ENCODE results near the gene PCCA.

Gene PCCA

DNA sequence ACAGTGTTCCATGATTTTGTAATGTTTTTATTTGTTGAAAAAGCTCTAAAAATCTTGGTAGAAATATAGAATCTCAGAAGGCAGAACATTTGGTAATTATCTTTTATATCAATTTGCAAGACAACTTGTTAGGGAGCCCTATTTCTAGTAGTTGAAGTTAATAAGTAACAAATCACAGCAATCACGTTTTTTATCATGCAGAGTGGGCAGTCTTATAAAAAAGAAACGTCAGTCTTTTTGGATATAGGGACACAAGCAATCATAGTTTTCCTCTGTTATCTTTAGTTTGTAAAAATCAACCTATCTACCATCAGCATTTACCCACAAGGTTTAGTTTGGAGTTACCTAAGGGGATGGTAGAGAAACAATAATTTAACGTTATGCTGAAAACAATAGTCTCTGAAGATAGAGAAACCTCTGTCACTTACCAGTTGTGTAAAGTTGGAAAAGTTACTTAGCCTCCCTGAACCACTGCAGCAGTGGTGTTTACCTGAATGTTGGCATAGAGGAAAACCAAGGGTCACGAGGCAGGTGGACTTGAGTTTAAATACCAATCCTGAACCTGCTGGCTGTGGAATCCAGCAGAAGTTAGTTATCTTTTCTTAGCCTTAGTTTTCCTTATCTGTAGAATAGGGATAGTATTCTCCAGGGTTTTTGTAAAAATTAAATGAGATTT lies 306.9 kb downstream of the PCCA start:
- no peak for DNase-seq
- Mint-ChIP-seq H3K27me3 (ENCODE audit: low read depth, poor library complexity) (peaks cover 3% of the 10 kb centered on the region), H3K9me3 (peaks cover 6% of the 10 kb centered on the region), H3K27ac (peak overlapping the region; percentile 25), H3K4me3 (no peak overlapping the region), H3K36me3 (ENCODE audit: low read depth) (peaks cover 18% of the 10 kb centered on the region), H3K4me1 (peaks cover 50% of the 10 kb centered on the region)
- TF ChIP-seq, protein P1, sequence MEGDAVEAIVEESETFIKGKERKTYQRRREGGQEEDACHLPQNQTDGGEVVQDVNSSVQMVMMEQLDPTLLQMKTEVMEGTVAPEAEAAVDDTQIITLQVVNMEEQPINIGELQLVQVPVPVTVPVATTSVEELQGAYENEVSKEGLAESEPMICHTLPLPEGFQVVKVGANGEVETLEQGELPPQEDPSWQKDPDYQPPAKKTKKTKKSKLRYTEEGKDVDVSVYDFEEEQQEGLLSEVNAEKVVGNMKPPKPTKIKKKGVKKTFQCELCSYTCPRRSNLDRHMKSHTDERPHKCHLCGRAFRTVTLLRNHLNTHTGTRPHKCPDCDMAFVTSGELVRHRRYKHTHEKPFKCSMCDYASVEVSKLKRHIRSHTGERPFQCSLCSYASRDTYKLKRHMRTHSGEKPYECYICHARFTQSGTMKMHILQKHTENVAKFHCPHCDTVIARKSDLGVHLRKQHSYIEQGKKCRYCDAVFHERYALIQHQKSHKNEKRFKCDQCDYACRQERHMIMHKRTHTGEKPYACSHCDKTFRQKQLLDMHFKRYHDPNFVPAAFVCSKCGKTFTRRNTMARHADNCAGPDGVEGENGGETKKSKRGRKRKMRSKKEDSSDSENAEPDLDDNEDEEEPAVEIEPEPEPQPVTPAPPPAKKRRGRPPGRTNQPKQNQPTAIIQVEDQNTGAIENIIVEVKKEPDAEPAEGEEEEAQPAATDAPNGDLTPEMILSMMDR (IDR thresholded peaks at IDR 0.05): no peak

DNA sequence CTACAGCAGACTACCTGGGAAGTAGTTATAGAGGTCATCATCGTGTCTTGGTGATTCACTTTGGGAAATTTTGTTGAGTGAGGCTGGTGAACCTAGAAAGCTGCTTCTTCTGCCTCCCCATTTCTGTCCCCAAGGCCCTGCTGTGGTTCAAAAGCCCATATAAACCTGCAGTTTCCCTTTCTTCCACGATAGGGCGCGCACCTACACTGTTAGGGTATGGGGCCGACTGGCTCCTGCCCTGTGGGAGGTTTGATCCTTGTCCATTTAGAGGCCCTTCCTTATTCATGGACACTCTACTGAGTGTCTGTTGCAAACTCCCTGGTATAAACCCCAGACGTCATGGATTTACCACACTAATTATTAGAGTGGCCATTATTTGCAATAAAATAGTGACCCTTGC lies 307.9 kb downstream of the PCCA start:
- DNase-seq: no peak
- peaks cover 11% of the 10 kb centered on the region for H3K9me3 Mint-ChIP-seq
- H3K4me3 Mint-ChIP-seq: no peak overlapping the region
- H3K36me3 Mint-ChIP-seq (ENCODE audit: low read depth): peaks cover 25% of the 10 kb centered on the region
- TF ChIP-seq, protein P1 (IDR thresholded peaks at IDR 0.05): no peak
- H3K27ac Mint-ChIP-seq: peak overlapping the region; percentile 42
- peaks cover 3% of the 10 kb centered on the region for H3K27me3 Mint-ChIP-seq (ENCODE audit: low read depth, poor library complexity)
- peaks cover 49% of the 10 kb centered on the region for H3K4me1 Mint-ChIP-seq

DNA sequence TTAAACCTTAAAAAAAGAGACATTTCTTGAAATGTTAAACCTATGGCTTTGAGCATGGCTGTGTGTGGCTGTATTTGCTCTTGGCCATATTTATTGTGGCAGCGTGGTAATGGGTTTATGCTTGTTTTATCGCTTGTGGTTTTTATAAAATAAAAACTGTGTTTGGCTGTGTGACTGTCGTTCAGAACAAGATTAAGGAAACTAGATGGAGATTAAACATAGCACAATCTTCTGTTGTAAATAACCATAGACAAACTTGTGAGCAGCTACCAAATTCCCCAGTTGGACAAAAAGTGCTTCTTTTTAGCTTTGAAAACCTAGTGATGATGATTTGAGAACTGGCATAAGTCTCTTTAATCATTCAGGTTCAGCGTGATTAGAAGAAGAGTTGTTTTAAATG lies 308.7 kb downstream of the PCCA start:
- Mint-ChIP-seq H3K36me3 (ENCODE audit: low read depth) (peaks cover 27% of the 10 kb centered on the region), H3K27me3 (ENCODE audit: low read depth, poor library complexity) (peaks cover 3% of the 10 kb centered on the region), H3K4me1 (peaks cover 43% of the 10 kb centered on the region), H3K27ac (peak overlapping the region; percentile 84), H3K9me3 (peaks cover 17% of the 10 kb centered on the region), H3K4me3 (no peak overlapping the region)
- no peak for DNase-seq
- TF ChIP-seq, protein P1 (IDR thresholded peaks at IDR 0.05): no peak

DNA sequence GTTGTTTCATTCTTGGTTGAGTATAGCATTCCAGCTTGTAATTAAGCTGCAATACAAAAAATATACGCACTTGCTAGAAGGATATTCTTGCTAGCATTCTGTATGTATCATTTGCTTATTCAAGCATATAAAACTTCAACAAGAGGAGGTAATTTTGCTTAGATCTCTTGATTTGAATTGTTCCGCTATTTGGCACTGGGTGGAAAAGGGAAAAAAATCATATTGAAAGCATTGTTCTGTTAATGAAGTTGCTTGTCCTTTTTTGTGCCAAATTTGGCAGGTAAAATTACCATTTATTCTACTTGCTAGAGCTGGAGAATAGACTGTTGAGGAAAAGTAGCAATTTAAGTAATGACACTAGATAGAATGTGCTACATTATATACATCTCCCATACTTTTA lies 309.5 kb downstream of the PCCA start:
- no peak overlapping the region for H3K4me3 Mint-ChIP-seq
- DNase-seq: no peak
- no peak overlapping the region for H3K27ac Mint-ChIP-seq
- peaks cover 24% of the 10 kb centered on the region for H3K9me3 Mint-ChIP-seq
- peaks cover 37% of the 10 kb centered on the region for H3K4me1 Mint-ChIP-seq
- H3K36me3 Mint-ChIP-seq (ENCODE audit: low read depth): peaks cover 34% of the 10 kb centered on the region
- TF ChIP-seq, protein P1 (IDR thresholded peaks at IDR 0.05): no peak
- H3K27me3 Mint-ChIP-seq (ENCODE audit: low read depth, poor library complexity): peaks cover 3% of the 10 kb centered on the region

GRCh38 chr13:100399455-100399854 lies 310.6 kb downstream of the PCCA start:
- H3K9me3 Mint-ChIP-seq: peaks cover 35% of the 10 kb centered on the region
- H3K4me3 Mint-ChIP-seq: no peak overlapping the region
- peaks cover 3% of the 10 kb centered on the region for H3K27me3 Mint-ChIP-seq (ENCODE audit: low read depth, poor library complexity)
- no peak for DNase-seq
- H3K36me3 Mint-ChIP-seq (ENCODE audit: low read depth): peaks cover 45% of the 10 kb centered on the region
- peaks cover 29% of the 10 kb centered on the region for H3K4me1 Mint-ChIP-seq
- no peak overlapping the region for H3K27ac Mint-ChIP-seq
- TF ChIP-seq, protein P1 (IDR thresholded peaks at IDR 0.05): no peak

DNA sequence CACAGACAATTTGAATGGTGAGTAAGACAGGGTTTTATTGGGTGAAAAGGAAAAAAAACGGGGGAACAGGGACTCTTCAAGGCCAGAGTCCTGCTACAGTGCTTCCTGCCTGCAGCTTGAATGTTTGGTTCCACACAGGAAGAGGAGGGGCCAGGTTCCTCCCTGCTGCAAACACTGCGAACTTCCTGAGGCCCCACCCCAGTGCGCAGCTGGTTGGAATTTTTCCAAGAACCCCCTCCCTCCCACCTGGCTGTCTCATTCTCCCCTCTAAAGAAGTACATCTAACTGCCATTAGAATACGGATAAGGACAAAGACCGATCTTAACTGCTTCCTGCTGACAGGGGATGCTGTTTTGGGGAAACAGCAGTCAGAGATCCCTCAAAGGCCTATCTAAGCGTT lies 314.8 kb downstream of the PCCA start:
- H3K4me3 Mint-ChIP-seq: no peak overlapping the region
- no peak overlapping the region for H3K27ac Mint-ChIP-seq
- H3K4me1 Mint-ChIP-seq: no peaks in the 10 kb centered on the region
- peaks cover 84% of the 10 kb centered on the region for H3K36me3 Mint-ChIP-seq (ENCODE audit: low read depth)
- DNase-seq: no peak
- TF ChIP-seq, protein P1 (IDR thresholded peaks at IDR 0.05): no peak
- peaks cover 68% of the 10 kb centered on the region for H3K9me3 Mint-ChIP-seq
- H3K27me3 Mint-ChIP-seq (ENCODE audit: low read depth, poor library complexity): peaks cover 3% of the 10 kb centered on the region
